ENCODE results near the gene AGBL4. TPM values are rescaled to one million over a fixed set of nuclear protein-coding genes. Genes with fewer than 3 reads are reported as not detected.

The AGBL4 gene
- total RNA-seq, 1 experiment from 2014 or later: not detected

- no peak for DNase-seq (ENCODE audit: low spot score)
These were observed 1134.1 kb downstream of the AGBL4 start for GRCh38 chr1:48889615-48890014.

- DNase-seq (ENCODE audit: low spot score): no peak
These were observed 1134.7 kb downstream of the AGBL4 start for GRCh38 chr1:48889082-48889481.

- DNase-seq (ENCODE audit: low spot score): no peak
These were observed 1136.0 kb downstream of the AGBL4 start for GRCh38 chr1:48887796-48888195.

GRCh38 chr1:48882020-48882419, 1141.7 kb downstream of the AGBL4 start:
- no peak for DNase-seq (ENCODE audit: low spot score)

- DNase-seq (ENCODE audit: low spot score): peak; percentile 72
These were observed 1145.4 kb downstream of the AGBL4 start for GRCh38 chr1:48878191-48878940.

GRCh38 chr1:48876330-48876785, 1147.4 kb downstream of the AGBL4 start:
- peak; percentile 2 for DNase-seq (ENCODE audit: low spot score)

GRCh38 chr1:48875552-48876329, 1148.0 kb downstream of the AGBL4 start:
- DNase-seq (ENCODE audit: low spot score): no peak

- no peak for DNase-seq (ENCODE audit: low spot score)
These were observed 1149.8 kb downstream of the AGBL4 start for GRCh38 chr1:48873944-48874343.

GRCh38 chr1:48870596-48870995, 1153.2 kb downstream of the AGBL4 start:
- peak; percentile 1 for DNase-seq (ENCODE audit: low spot score)

- DNase-seq (ENCODE audit: low spot score): no peak
These were observed 1154.4 kb downstream of the AGBL4 start for GRCh38 chr1:48869116-48869893.

GRCh38 chr1:48864913-48865312, 1158.8 kb downstream of the AGBL4 start:
- DNase-seq (ENCODE audit: low spot score): no peak

GRCh38 chr1:48859456-48859855, 1164.3 kb downstream of the AGBL4 start:
- no peak for DNase-seq (ENCODE audit: low spot score)

GRCh38 chr1:48858200-48858920, 1165.4 kb downstream of the AGBL4 start:
- no peak for DNase-seq (ENCODE audit: low spot score)

- DNase-seq (ENCODE audit: low spot score): peak; percentile 65
These were observed 1170.7 kb downstream of the AGBL4 start for GRCh38 chr1:48853006-48853405.

- DNase-seq (ENCODE audit: low spot score): no peak
These were observed 1172.1 kb downstream of the AGBL4 start for GRCh38 chr1:48851638-48852037.

- DNase-seq (ENCODE audit: low spot score): no peak
These were observed 1175.7 kb downstream of the AGBL4 start for GRCh38 chr1:48848035-48848434.

- no peak for DNase-seq (ENCODE audit: low spot score)
These were observed 1177.3 kb downstream of the AGBL4 start for GRCh38 chr1:48846441-48846840.

GRCh38 chr1:48844187-48844586, 1179.6 kb downstream of the AGBL4 start:
- no peak for DNase-seq (ENCODE audit: low spot score)

- DNase-seq (ENCODE audit: low spot score): no peak
These were observed 1181.8 kb downstream of the AGBL4 start for GRCh38 chr1:48841966-48842365.

- DNase-seq (ENCODE audit: low spot score): no peak
These were observed 1182.3 kb downstream of the AGBL4 start for GRCh38 chr1:48841461-48841860.

- DNase-seq (ENCODE audit: low spot score): no peak
These were observed 1192.4 kb downstream of the AGBL4 start for GRCh38 chr1:48831120-48831978.
